Measurements from ENCODE around the gene YARS1.
A peak's percentile ranks its signal among the peaks of the same experiment; 100 is the strongest.

The YARS1 gene

DNA sequence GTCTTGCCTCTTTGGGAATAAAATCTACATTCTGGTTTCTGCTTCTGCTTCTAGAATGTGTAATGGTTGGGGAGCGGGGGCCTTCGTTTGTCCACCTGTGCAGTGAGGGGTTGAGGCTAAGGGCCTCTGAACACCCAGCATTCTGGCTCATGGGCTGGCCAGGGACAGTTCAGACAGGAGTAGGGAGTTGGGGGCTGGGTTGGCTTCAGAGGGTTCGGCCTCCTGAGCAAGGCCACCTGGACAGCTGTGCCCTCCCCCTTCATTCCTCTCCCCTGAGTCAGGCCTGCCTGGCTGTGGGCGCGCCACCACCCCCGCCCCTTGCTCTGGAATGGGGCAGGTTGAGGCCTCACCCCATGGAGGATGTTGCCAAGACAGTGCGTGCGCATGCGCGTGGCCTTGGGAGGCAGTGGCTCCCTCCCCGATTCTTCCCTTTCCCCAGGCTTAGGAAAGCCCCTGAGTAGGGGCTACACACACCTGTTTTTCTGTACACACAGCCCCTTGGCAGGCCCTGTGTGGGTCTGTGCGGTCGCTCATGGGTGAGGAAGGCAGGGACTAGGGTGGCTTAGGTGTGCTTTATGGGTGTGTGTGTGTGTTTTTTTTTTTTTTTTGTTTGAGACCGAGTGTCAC is 57.0 kb downstream of the YARS1 start:
- Histone ChIP-seq H3K4me3 (no peak overlapping the region), H3K9ac (ENCODE audit: insufficient read length) (no peak overlapping the region), H3K27ac (no peak overlapping the region), H3K9me3 (ENCODE audit: low read depth, low read length) (no peaks in the 10 kb centered on the region), H3K36me3 (ENCODE audit: insufficient read depth, low read length) (no peaks in the 10 kb centered on the region)
- no peak for DNase-seq (ENCODE audit: low read depth, low spot score)
- no peak for TF ChIP-seq EZH2 (IDR thresholded peaks at IDR 0.05)
- TF ChIP-seq POLR2AphosphoS5 (IDR thresholded peaks at IDR 0.05; ENCODE audit: borderline replicate concordance, low read depth, low read length), result no peak
- no peak for TF ChIP-seq FOXP2 (optimal IDR thresholded peaks at IDR 0.05; ENCODE audit: control extremely low read depth, extremely low read length, insufficient read depth)

DNA sequence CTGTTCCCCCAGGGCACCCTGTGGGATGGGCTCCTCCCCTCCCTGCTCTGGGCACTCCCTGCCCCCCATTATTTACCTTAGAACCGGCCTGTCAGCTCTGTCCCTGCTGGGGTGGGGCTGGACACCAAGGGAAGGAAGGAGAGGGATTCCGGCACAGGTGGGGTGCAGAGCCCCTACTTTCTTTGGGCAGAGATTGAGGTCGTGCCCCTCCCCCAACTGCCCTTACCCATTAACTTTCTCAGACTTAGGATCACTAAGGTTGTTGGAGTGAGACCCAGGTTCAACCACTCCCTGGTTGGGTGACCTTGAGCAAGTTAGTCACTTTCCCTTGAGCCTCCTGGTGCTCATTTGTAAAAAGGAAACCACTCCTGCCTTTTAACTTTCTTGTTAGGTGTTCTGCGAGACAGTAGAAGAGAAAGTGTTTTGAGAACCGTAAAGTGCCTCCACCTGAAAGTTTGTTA is 57.6 kb downstream of the YARS1 start:
- H3K27ac ChIP-seq, result no peak overlapping the region
- no peak for DNase-seq (ENCODE audit: low read depth, low spot score)
- H3K9ac ChIP-seq (ENCODE audit: insufficient read length), result no peak overlapping the region
- TF ChIP-seq FOXP2 (optimal IDR thresholded peaks at IDR 0.05; ENCODE audit: control extremely low read depth, extremely low read length, insufficient read depth), result no peak
- no peak for TF ChIP-seq POLR2AphosphoS5 (IDR thresholded peaks at IDR 0.05; ENCODE audit: borderline replicate concordance, low read depth, low read length)
- no peak for TF ChIP-seq EZH2 (IDR thresholded peaks at IDR 0.05)
- no peaks in the 10 kb centered on the region for H3K36me3 ChIP-seq (ENCODE audit: insufficient read depth, low read length)
- no peaks in the 10 kb centered on the region for H3K9me3 ChIP-seq (ENCODE audit: low read depth, low read length)
- no peak overlapping the region for H3K4me3 ChIP-seq

DNA sequence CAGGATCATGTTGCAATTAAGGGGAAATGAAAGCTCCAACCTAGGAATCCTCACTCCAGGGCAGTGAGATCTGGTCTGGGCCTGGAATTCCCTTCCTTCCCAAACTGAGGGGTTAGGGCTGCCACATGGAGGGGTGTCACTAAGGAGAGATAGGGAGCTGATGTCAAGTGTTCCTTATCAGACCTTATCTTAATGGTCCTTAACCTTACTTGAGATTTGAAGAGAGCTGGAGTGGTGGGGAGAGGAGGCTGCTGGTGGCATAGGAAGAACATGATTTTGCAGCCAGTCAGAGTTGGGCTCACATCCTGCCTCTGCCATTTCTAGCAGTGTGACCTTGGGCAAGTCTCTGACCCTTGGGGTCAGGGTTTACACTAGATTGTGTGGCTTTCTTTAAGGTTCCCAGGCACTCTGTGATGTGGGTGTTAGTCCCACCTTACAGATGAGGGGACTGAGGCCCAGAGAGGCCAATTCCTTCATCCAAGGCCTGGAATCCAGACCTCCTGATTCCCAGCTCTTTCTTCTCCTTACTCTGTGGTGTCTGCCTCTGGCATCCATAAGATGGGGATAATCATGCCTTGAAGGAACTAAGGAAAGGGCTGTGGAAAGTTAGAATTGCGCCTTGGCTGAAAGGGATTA is 58.2 kb downstream of the YARS1 start:
- H3K9ac ChIP-seq (ENCODE audit: insufficient read length), result no peak overlapping the region
- no peak overlapping the region for H3K27ac ChIP-seq
- H3K9me3 ChIP-seq (ENCODE audit: low read depth, low read length), result no peaks in the 10 kb centered on the region
- no peak for DNase-seq (ENCODE audit: low read depth, low spot score)
- H3K36me3 ChIP-seq (ENCODE audit: insufficient read depth, low read length), result no peaks in the 10 kb centered on the region
- TF ChIP-seq FOXP2 (optimal IDR thresholded peaks at IDR 0.05; ENCODE audit: control extremely low read depth, extremely low read length, insufficient read depth) (no peak), POLR2AphosphoS5 (IDR thresholded peaks at IDR 0.05; ENCODE audit: borderline replicate concordance, low read depth, low read length) (no peak), EZH2 (IDR thresholded peaks at IDR 0.05) (no peak)
- H3K4me3 ChIP-seq, result no peak overlapping the region

DNA sequence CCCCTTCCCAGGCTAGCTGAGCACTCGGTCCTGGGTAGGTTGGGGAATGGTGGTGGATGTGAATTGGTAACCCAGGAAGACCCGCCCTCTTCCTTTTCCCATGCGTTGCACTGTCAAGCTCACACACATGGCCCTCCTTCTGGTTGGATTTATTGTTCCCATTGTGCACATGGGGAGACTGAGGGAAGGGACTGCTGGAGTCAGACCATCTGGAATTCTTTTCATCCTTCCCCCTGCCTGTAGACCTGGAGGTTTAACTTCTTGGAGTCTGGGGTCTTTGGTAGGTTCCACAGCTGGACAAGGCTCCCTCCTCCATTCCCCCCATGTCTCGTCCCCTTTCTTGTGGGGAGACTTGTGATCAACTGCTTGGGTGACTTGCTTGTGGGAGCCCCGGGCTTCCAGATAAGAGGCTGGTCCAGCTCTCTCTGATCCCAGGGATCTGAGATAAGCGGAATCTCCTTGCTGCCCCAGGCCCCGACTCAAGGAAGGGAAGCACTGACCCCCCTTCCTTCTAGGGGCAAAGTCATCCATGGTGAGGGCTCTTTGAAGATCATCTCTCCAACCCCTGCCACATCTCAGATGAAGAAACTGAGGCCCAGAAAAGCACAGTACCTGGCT is 58.9 kb downstream of the YARS1 start:
- Histone ChIP-seq H3K9me3 (ENCODE audit: low read depth, low read length) (no peaks in the 10 kb centered on the region), H3K36me3 (ENCODE audit: insufficient read depth, low read length) (no peaks in the 10 kb centered on the region), H3K9ac (ENCODE audit: insufficient read length) (no peak overlapping the region), H3K4me3 (no peak overlapping the region), H3K27ac (no peak overlapping the region)
- TF ChIP-seq FOXP2 (optimal IDR thresholded peaks at IDR 0.05; ENCODE audit: control extremely low read depth, extremely low read length, insufficient read depth) (no peak), EZH2 (IDR thresholded peaks at IDR 0.05) (no peak)
- DNase-seq (ENCODE audit: low read depth, low spot score), result no peak

DNA sequence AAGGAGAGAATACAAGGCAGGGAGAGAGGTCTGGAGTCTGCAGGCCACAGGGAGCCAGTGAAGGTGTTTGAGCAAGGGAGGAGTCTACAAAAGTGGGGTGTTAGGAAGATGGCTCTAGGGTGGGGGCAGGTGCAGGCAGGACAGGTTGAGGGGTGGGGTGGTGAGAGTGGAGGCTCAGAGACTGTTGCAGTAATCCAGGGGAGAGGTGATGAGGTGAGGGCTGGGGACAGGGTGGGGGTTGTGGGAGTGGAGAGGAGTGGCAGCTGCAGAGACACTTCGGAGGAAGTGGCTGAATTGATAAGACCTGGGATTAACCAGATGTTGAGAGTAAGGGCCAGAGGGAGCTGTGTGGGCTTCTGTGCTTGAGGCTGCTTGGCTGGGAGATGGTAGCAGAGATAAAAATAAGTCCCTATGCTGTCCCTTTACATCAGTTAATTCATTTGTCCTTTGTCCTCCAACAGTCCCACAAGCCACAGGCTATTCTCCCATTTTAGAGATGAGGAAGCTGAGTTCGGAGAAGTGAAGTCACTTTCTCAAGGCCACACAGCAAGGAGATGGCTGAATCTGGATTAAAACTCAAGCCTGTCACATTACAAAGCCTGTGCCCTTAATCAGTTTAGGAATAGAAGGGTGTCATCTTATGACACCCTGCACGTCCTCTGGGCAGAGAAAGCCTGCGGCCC is 59.8 kb downstream of the YARS1 start:
- no peak for DNase-seq (ENCODE audit: low read depth, low spot score)
- no peak overlapping the region for H3K27ac ChIP-seq
- TF ChIP-seq POLR2AphosphoS5 (IDR thresholded peaks at IDR 0.05; ENCODE audit: borderline replicate concordance, low read depth, low read length) (no peak), FOXP2 (optimal IDR thresholded peaks at IDR 0.05; ENCODE audit: control extremely low read depth, extremely low read length, insufficient read depth) (no peak), EZH2 (IDR thresholded peaks at IDR 0.05) (no peak)
- no peak overlapping the region for H3K4me3 ChIP-seq
- no peaks in the 10 kb centered on the region for H3K36me3 ChIP-seq (ENCODE audit: insufficient read depth, low read length)
- no peaks in the 10 kb centered on the region for H3K9me3 ChIP-seq (ENCODE audit: low read depth, low read length)
- H3K9ac ChIP-seq (ENCODE audit: insufficient read length), result no peak overlapping the region

DNA sequence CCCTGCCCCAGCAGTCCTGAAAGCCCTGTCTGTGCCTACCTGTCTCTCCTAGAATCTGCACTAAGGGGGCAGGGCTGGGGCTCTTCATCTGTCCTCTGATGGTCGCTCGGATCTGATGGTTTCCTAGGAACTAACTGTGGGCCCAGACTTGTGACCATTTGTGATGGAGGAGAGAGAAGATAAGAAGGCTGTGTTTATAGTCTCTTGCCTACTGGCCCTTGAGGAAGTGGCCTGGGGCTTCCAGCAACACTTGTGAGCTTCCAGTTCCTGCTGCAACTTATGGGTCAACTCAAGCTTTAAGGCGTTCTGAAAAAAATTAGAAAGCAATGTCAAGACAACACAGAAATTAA is 61.4 kb downstream of the YARS1 start:
- H3K4me3 ChIP-seq, result no peak overlapping the region
- no peak overlapping the region for H3K9ac ChIP-seq (ENCODE audit: insufficient read length)
- DNase-seq (ENCODE audit: low read depth, low spot score), result no peak
- H3K36me3 ChIP-seq (ENCODE audit: insufficient read depth, low read length), result no peaks in the 10 kb centered on the region
- no peaks in the 10 kb centered on the region for H3K9me3 ChIP-seq (ENCODE audit: low read depth, low read length)
- TF ChIP-seq FOXP2 (optimal IDR thresholded peaks at IDR 0.05; ENCODE audit: control extremely low read depth, extremely low read length, insufficient read depth) (no peak), EZH2 (IDR thresholded peaks at IDR 0.05) (no peak), POLR2AphosphoS5 (IDR thresholded peaks at IDR 0.05; ENCODE audit: borderline replicate concordance, low read depth, low read length) (no peak)
- H3K27ac ChIP-seq, result no peak overlapping the region

DNA sequence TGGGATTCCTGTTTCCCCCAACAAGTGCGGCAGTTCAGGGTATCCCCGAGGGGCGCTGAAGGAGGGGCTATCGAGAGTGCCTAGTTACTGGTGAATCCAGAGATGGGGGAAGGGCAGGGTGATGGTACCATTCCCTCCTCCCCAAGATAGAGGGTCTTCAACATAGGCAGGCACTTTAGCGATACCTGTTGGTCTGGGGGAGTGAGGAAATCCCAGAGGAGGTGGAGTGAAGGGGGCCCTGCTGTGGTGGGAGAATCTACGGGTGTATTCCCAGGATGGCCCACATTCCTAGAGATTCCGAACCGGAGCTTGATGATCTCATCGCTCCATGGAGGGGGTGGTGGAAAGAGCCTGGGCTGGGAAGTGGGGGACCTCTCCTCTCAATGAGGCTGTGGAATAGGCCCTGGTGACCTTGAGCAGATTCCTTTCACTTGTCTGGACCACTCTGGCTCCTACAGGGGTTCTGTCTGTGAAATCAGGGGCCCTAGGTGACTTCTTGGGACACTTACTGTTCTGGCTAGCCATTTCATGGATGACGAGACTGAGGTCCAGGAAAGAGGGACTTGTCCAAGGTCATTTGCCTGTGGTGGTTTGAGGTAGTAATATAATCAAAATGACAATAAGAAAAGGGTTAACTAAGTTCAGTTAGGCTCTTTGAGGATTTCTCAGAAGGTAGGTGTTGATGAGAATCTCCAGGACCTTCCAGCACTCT is 61.9 kb downstream of the YARS1 start:
- no peak for TF ChIP-seq FOXP2 (optimal IDR thresholded peaks at IDR 0.05; ENCODE audit: control extremely low read depth, extremely low read length, insufficient read depth)
- TF ChIP-seq EZH2 (IDR thresholded peaks at IDR 0.05), result no peak
- TF ChIP-seq POLR2AphosphoS5 (IDR thresholded peaks at IDR 0.05; ENCODE audit: borderline replicate concordance, low read depth, low read length), result no peak
- Histone ChIP-seq H3K4me3 (peak overlapping the region; percentile 85), H3K9me3 (ENCODE audit: low read depth, low read length) (no peaks in the 10 kb centered on the region), H3K36me3 (ENCODE audit: insufficient read depth, low read length) (no peaks in the 10 kb centered on the region), H3K9ac (ENCODE audit: insufficient read length) (no peak overlapping the region), H3K27ac (no peak overlapping the region)
- no peak for DNase-seq (ENCODE audit: low read depth, low spot score)

All from SK-N-MC (cell line).